Frontal cortex (tissue), 4 donors: ENCODE data around the gene PWWP2B. TPM values are rescaled to one million over a fixed set of nuclear protein-coding genes. Genes with fewer than 3 reads are reported as not detected.
"Not testable (repeated sequence)": the region's sequence is repeated elsewhere in the genome, so short reads cannot be mapped to it uniquely, and the experiment has no call there.

Source experiments
- DNase-seq, 2 donors: peaks; one replicate each; pipeline ENCODE4 v3.0.0; 2012; ENCODE audit warnings: low spot score in 2 of 2
- FAIRE-seq: peaks from 2 replicates; lab custom pipeline; 2012; peaks lifted over from hg19 to GRCh38; lab: Jason Lieb, UNC
- total RNA-seq: library from RNA; depleted of rRNA; stranded (reverse); fragments of >200 nt; gene quantifications from one replicate; pipeline ENCODE4 v1.2.3, GENCODE V29; 2014
- donor health status: control.
- donor health status: control.
- donor health status: control.

PWWP2B gene
- total RNA-seq, result 9.4 TPM

GRCh38 chr10:132397036-132397541, at the start of gene PWWP2B:
PWWP2B (plus strand) TSS chr10:132397200; CDS start chr10:132397227, 27 bp downstream.
- DNase-seq (peak; percentile 84 to 85), FAIRE-seq (no peak)

- DNase-seq, result no peak
- no peak for FAIRE-seq
Measured at GRCh38 chr10:132347211-132347930, 49.6 kb upstream of the PWWP2B start.

- FAIRE-seq (no peak), DNase-seq (no peak)
Measured at GRCh38 chr10:132347931-132348267, 49.1 kb upstream of the PWWP2B start.

GRCh38 chr10:132349766-132350165, 47.2 kb upstream of the PWWP2B start:
- FAIRE-seq, result no peak
- no peak for DNase-seq

- FAIRE-seq (no peak), DNase-seq (no peak)
Measured at GRCh38 chr10:132350391-132350790, 46.6 kb upstream of the PWWP2B start.

- DNase-seq (no peak), FAIRE-seq (no peak)
Measured at GRCh38 chr10:132350946-132351345, 46.1 kb upstream of the PWWP2B start.

- DNase-seq, result no peak
- no peak for FAIRE-seq
Measured at GRCh38 chr10:132351611-132352010, 45.4 kb upstream of the PWWP2B start.

GRCh38 chr10:132352462-132353308, 44.3 kb upstream of the PWWP2B start:
- not testable (repeated sequence) for FAIRE-seq
- DNase-seq, result peak; percentile 82 to 85

GRCh38 chr10:132353456-132354355, 43.3 kb upstream of the PWWP2B start:
- DNase-seq, result no peak
- FAIRE-seq, result no peak

- DNase-seq (no peak), FAIRE-seq (no peak)
Measured at GRCh38 chr10:132354356-132355094, 42.5 kb upstream of the PWWP2B start.

GRCh38 chr10:132355297-132355696, 41.7 kb upstream of the PWWP2B start:
- FAIRE-seq (no peak), DNase-seq (no peak)

- DNase-seq (no peak), FAIRE-seq (no peak)
Measured at GRCh38 chr10:132355754-132356153, 41.2 kb upstream of the PWWP2B start.

GRCh38 chr10:132356621-132357195, 40.3 kb upstream of the PWWP2B start:
- no peak for FAIRE-seq
- DNase-seq, result no peak

- FAIRE-seq, result no peak
- no peak for DNase-seq
Measured at GRCh38 chr10:132357286-132358058, 39.5 kb upstream of the PWWP2B start.

- FAIRE-seq (no peak), DNase-seq (no peak)
Measured at GRCh38 chr10:132359305-132360040, 37.5 kb upstream of the PWWP2B start.

GRCh38 chr10:132360766-132361447, 36.1 kb upstream of the PWWP2B start:
- FAIRE-seq, result no peak
- DNase-seq, result no peak

- DNase-seq (no peak), FAIRE-seq (no peak)
Measured at GRCh38 chr10:132361581-132362101, 35.4 kb upstream of the PWWP2B start.
